Thyroid gland (tissue), 4 donors: ENCODE results near the gene ADAMTS14. TPM values are rescaled to one million over a fixed set of nuclear protein-coding genes. Genes with fewer than 3 reads are reported as not detected.

ENCODE experiments used
- DNase-seq, 2 donors: peaks; one replicate each; pipeline ENCODE4 v3.0.0-alpha.2; 2019
- H3K27ac ChIP-seq, 3 donors: fragments of 200-600 bp; sonication (generic); 1 replicate in 2 of 3; 2 replicates in 1 of 3; pipeline ENCODE4 v1.5.1; 2016 to 2019; ENCODE audit warnings: mild to moderate bottlenecking in 1 of 3, moderate library complexity in 1 of 3
- H3K27me3 ChIP-seq: fragments of 200-600 bp; sonication (generic); one replicate; pipeline ENCODE4 v1.5.1; 2019
- H3K36me3 ChIP-seq, 2 donors: fragments of 200-600 bp; sonication (generic); one replicate each; pipeline ENCODE4 v1.5.1; 2016 to 2019
- H3K4me1 ChIP-seq, 2 donors: fragments of 200-600 bp; sonication (generic); one replicate each; pipeline ENCODE4 v1.5.1; 2017 to 2019
- H3K4me3 ChIP-seq, 3 donors: fragments of 200-600 bp; sonication (generic); replicated peaks in 1 of 3; 1 replicate in 2 of 3; 2 replicates in 1 of 3; pipeline ENCODE4 v1.5.1; 2016; ENCODE audit warnings: mild to moderate bottlenecking in 1 of 3
- H3K9me3 ChIP-seq: fragments of 200-600 bp; sonication (generic); one replicate; pipeline ENCODE4 v1.5.1; 2017
- POLR2A ChIP-seq, 2 donors: fragments of 450-650 bp; IDR thresholded peaks; one replicate each; pipeline ENCODE4 v1.6.1; 2017; ENCODE audit warnings: antibody characterized with exemption in 2 of 2, mild to moderate bottlenecking in 2 of 2, moderate library complexity in 1 of 2
- WGBS, 2 donors: methylation state at CpG; one replicate each; pipeline ENCODE4 v1.1.5; 2017; 5-methylcytosine and 5-hydroxymethylcytosine counted together
- intact Hi-C: fragments of 100-400 bp; cut with DNase I; formaldehyde crosslinking; loops from one replicate; pipeline ENCODE4 v1.15.1; 2023
- total RNA-seq, 4 donors: library from RNA; depleted of rRNA; stranded (reverse); fragments of >200 nt; gene quantifications; one replicate each; pipeline ENCODE4 v1.2.3, GENCODE V29; 2016
- TF ChIP-seq, protein P1 (sequence below), 6 experiments: fragments of 200-600 bp in 3 of 6; fragments of 450-650 bp in 3 of 6; sonication (generic) in 3 of 6; IDR thresholded peaks; one replicate each; pipeline ENCODE4 v1.5.1; 2016 to 2019; ENCODE audit warnings: antibody characterized with exemption in 6 of 6, mild to moderate bottlenecking in 2 of 6, inconsistent platforms in 1 of 6, moderate library complexity in 1 of 6

Gene ADAMTS14
- total RNA-seq, 4 donors from 2014 or later, result not detected

DNA sequence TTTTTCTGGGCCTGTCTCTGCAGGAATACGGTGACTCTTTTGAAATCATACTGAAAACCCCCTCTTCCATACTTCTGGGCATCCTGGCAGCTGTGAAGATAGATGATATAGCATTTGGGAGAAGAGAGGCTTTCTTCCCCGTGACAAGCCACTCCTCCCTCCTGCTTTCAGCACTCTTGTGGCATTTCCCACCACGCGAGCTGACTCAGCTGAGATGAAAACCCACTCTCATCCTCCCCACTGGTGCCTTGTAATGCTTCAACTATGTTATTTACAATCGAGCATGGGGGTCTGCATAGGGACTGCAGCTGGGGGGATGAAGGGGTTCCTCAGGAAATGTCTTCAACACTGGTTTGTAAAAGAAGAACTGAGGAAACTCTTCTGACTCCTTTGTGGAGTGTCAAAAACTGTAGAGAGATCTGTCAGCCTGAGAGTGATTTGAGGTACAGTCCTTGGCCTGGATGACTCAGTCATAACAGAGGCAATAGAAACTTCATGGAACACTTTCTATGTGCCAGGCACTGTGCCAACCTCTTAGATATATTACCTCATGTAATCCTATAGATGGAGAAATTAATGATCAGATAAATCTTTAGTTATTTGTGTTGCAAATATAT lies 114.6 kb downstream of the ADAMTS14 start:
- TF ChIP-seq, protein P1, sequence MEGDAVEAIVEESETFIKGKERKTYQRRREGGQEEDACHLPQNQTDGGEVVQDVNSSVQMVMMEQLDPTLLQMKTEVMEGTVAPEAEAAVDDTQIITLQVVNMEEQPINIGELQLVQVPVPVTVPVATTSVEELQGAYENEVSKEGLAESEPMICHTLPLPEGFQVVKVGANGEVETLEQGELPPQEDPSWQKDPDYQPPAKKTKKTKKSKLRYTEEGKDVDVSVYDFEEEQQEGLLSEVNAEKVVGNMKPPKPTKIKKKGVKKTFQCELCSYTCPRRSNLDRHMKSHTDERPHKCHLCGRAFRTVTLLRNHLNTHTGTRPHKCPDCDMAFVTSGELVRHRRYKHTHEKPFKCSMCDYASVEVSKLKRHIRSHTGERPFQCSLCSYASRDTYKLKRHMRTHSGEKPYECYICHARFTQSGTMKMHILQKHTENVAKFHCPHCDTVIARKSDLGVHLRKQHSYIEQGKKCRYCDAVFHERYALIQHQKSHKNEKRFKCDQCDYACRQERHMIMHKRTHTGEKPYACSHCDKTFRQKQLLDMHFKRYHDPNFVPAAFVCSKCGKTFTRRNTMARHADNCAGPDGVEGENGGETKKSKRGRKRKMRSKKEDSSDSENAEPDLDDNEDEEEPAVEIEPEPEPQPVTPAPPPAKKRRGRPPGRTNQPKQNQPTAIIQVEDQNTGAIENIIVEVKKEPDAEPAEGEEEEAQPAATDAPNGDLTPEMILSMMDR (IDR thresholded peaks at IDR 0.05), result no peak
- TF ChIP-seq POLR2A (IDR thresholded peaks at IDR 0.05), result no peak
- Histone ChIP-seq H3K4me1 (no peaks in the 10 kb centered on the region), H3K9me3 (no peaks in the 10 kb centered on the region), H3K27me3 (no peaks in the 10 kb centered on the region), H3K27ac (no peak overlapping the region), H3K36me3 (no peaks in the 10 kb centered on the region), H3K4me3 (no peak overlapping the region)
- intact Hi-C loops, result no loop called here
- no peak for DNase-seq
- WGBS, 2 donors, result 65 to 91% methylated on average over 5 of the region's 5 CpGs

DNA sequence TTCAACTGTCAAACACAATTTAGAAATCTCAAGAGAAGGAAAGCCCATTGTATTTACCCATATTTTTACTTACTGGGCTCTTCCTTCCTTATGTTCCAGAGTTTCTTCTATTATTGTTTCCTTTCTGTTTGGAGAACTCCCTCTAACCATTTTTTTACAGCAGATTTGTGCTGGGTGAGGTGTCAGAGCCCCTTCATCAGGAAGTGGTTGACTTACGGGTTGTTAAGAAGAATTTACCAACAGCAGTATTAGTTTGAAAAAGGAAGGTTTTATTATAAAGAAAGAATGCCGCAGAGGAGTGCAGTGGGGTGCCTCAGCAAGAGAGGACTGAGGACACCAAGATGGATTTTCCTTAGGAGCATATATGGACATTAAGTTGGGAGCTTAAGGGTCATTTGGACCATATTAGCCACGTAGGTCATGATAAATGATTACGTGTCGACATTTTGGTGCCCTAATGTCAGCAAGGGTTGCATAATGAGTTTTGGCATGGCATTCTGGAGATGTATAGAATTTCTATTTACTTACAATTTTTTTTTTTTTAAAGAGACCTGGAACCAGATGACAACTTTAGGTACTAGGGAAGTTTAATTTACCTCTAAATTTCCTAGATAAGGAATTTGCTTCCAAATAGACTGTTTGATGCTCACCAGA lies 119.2 kb downstream of the ADAMTS14 start:
- Histone ChIP-seq H3K27ac (no peak overlapping the region), H3K9me3 (no peaks in the 10 kb centered on the region), H3K4me3 (no peak overlapping the region), H3K27me3 (no peaks in the 10 kb centered on the region), H3K4me1 (no peaks in the 10 kb centered on the region), H3K36me3 (no peaks in the 10 kb centered on the region)
- DNase-seq, result no peak
- intact Hi-C loops, result no loop called here
- no peak for TF ChIP-seq POLR2A (IDR thresholded peaks at IDR 0.05)
- TF ChIP-seq, protein P1 (IDR thresholded peaks at IDR 0.05), result no peak
- WGBS, 2 donors, result 84 to 85% methylated on average over 5 of the region's 5 CpGs

DNA sequence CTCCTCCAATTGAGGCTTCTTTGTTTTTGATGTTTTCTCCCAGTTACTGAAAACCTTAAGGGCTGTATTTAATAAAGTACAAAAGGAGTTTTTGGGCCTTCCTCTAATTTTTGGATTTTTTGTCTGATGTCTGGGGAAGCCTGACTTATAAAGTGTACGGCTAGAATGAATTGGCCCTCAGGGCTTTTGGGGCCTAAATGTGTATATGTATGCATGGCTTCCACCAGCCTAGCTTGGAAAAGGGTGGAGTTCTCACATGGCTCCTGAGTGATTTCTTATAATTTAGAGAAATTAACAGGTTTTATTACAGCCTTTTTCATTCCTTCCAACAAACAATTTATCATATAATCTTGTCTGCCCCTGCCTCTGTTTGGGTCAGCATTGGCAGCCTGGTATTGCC lies 123.3 kb downstream of the ADAMTS14 start:
- no peak for DNase-seq
- TF ChIP-seq POLR2A (IDR thresholded peaks at IDR 0.05), result no peak
- TF ChIP-seq, protein P1 (IDR thresholded peaks at IDR 0.05), result no peak
- Histone ChIP-seq H3K27me3 (no peaks in the 10 kb centered on the region), H3K4me3 (no peak overlapping the region), H3K9me3 (no peaks in the 10 kb centered on the region), H3K27ac (no peak overlapping the region), H3K4me1 (peaks cover 0 to 6% of the 10 kb centered on the region in 2 donors), H3K36me3 (no peaks in the 10 kb centered on the region)
- intact Hi-C loops, result no loop called here
- WGBS, 2 donors, result 97 to 100% methylated on average over 1 of the region's 1 CpG

DNA sequence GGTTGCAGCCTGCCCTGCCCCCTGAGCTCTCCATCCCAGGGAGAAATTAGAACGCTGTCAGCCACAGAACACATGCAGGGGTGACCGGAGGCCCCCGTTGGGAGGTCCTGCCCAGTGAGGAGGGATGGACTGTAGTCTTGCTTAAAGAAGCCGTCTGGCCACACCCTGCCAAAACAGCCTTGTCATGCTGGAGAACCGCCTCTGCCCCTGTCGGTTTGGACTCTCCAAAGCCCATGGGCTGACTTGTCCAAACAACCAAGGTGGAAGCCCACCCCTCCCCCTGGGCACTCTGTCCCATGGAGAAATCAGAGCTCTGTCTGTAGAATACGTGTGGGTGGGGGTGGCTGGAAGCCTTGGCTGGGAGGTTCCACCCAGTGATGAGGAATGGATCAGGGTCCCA lies 125.5 kb downstream of the ADAMTS14 start:
- Histone ChIP-seq H3K4me3 (no peak overlapping the region), H3K36me3 (no peaks in the 10 kb centered on the region), H3K9me3 (no peaks in the 10 kb centered on the region), H3K4me1 (peaks cover 0 to 6% of the 10 kb centered on the region in 2 donors), H3K27ac (no peak overlapping the region), H3K27me3 (no peaks in the 10 kb centered on the region)
- intact Hi-C loops, result no loop called here
- 56 to 61% methylated on average over 5 to 7 of the region's 7 CpGs for WGBS, 2 donors
- no peak for DNase-seq
- TF ChIP-seq POLR2A (IDR thresholded peaks at IDR 0.05), result no peak
- TF ChIP-seq, protein P1 (IDR thresholded peaks at IDR 0.05), result no peak

DNA sequence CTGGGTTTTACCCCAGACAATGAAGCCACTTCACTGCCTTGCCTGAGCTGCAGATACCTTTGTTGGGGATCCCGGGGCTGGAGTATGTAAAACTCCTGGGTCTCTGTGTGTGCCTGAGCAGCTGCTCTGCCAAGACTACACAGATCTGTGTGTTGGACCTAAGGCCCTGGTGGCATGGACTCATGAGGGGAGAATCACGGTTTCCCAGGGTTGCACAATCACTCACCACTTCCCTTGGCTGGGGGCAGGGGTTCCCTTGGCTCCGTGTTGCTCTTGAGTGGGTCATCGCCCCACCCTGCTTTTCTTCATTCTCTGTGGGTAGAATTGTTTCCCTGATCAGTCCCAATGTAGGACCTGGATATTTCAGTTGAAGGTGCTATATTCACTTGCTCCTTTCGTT lies 126.8 kb downstream of the ADAMTS14 start:
- Histone ChIP-seq H3K4me1 (peaks cover 1 to 13% of the 10 kb centered on the region in 2 donors), H3K4me3 (no peak overlapping the region), H3K36me3 (no peaks in the 10 kb centered on the region), H3K9me3 (no peaks in the 10 kb centered on the region), H3K27me3 (no peaks in the 10 kb centered on the region), H3K27ac (no peak overlapping the region)
- no peak for DNase-seq
- 71 to 82% methylated on average over 4 to 5 of the region's 5 CpGs for WGBS, 2 donors
- TF ChIP-seq, protein P1 (IDR thresholded peaks at IDR 0.05), result no peak
- TF ChIP-seq POLR2A (IDR thresholded peaks at IDR 0.05), result no peak
- intact Hi-C loops, result no loop called here
